HUES48 (cell line): ENCODE results near the gene NFX1.
"Not testable (repeated sequence)": the region's sequence is repeated elsewhere in the genome, so short reads cannot be mapped to it uniquely, and the experiment has no call there.

Source experiments
- H3K27ac ChIP-seq: one replicate; pipeline ENCODE4 v1.7.0; 2013; ENCODE audit warnings: low read depth, low read length, inconsistent platforms
- H3K27me3 ChIP-seq: 2 replicates; pipeline ENCODE4 v1.6.1; 2013; ENCODE audit warnings: mild to moderate bottlenecking, low read length; ENCODE audit not compliant: control insufficient read depth, insufficient read depth
- H3K36me3 ChIP-seq: 2 replicates; pipeline ENCODE4 v1.6.1; 2013; ENCODE audit warnings: low read length; ENCODE audit not compliant: control insufficient read depth, insufficient read depth
- H3K4me1 ChIP-seq: 2 replicates; pipeline ENCODE4 v1.6.1; 2013; ENCODE audit warnings: mild to moderate bottlenecking, low read length; ENCODE audit not compliant: control insufficient read depth, insufficient read depth
- H3K4me3 ChIP-seq: 2 replicates; pipeline ENCODE4 v1.5.1; 2013; ENCODE audit warnings: mild to moderate bottlenecking, low read depth, low read length
- H3K9ac ChIP-seq: 2 replicates; pipeline ENCODE4 v1.6.1; 2013; ENCODE audit warnings: mild to moderate bottlenecking, low read depth, low read length, moderate library complexity
- H3K9me3 ChIP-seq: 2 replicates; pipeline ENCODE4 v1.6.1; 2013; ENCODE audit warnings: low read length; ENCODE audit not compliant: control insufficient read depth, insufficient read depth

NFX1 gene

DNA sequence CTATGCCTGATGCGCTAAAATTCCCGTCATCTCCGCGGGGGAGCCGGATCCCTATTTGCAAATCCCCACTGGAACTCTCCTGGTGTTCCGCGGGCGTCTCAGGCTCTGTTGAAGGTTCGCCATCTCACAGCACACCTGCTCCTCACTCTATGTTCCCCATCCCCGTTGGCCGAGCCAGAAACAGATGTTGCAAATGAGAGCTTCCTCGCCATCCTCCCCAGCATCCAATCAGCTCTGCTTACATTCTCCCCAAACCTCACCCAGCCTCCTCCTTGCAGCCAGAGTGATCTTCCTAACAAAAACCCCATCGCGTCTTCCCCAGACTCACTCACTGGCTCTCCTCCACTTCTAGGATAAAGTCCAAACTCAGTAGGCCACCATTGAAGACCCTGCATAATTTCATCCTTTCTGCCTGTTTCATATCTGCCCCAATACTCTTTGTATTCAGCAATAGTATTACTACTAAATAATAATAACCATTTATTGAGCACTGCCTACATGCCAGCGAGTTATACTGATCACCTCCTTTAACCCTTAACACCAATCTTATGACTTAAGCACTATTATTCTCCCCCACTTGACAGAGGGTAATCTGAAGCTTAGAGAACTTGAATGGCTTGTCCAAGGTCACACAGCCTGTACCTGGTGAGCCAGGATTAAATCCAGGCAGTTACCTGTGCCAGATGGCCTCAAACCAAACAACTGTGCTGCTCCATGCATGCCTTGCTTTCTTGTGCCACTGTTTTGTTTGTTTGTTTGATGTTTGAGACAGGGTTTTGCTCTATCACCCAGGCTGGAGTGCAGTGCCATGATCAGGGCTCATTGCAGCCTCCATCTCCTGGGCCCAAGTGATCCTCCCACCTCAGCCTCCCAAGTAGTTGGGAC is 98.0 kb downstream of the NFX1 start:
- no peaks in the 10 kb centered on the region for H3K4me1 ChIP-seq
- no peak overlapping the region for H3K9ac ChIP-seq
- peaks cover 3% of the 10 kb centered on the region; the same call in 1 of the 2 replicates for H3K27me3 ChIP-seq
- no peak overlapping the region for H3K4me3 ChIP-seq
- H3K27ac ChIP-seq = no peak overlapping the region
- H3K9me3 ChIP-seq = no peaks in the 10 kb centered on the region
- H3K36me3 ChIP-seq = no peaks in the 10 kb centered on the region

DNA sequence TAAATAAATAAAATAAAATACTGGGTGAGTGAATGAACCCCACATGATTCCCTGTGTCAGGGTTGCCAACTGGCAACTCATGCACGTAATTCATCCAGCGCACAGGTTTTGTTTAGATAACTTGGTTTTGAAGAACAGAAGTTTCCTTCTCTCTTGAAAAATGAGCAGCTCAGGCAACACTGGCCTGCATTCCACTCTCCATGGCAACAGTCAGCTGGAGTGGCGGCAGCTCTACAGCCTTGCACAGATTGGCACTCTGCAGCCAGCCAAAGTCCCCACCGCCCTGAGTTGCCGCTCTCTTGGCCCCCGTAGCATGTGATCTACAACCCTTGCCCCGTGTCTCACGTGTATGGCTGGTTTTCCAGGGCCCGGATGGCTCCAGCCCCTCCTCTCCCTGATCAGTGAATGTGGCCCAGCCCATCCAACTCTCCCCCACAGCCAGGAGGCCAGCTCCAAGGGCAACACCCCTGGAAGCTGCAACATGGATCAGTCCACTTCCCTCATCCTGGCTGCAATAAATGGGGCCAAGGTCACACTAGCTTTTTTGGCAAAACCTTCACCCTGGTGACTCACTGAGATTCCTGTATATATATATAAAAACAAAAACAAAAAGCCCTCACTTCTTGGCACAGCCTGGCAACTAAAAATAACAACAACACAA is 100.9 kb downstream of the NFX1 start:
- H3K9ac ChIP-seq, H3K9me3 ChIP-seq, H3K27me3 ChIP-seq, H3K4me1 ChIP-seq, H3K36me3 ChIP-seq, H3K27ac ChIP-seq, H3K4me3 ChIP-seq: not testable (repeated sequence)

DNA sequence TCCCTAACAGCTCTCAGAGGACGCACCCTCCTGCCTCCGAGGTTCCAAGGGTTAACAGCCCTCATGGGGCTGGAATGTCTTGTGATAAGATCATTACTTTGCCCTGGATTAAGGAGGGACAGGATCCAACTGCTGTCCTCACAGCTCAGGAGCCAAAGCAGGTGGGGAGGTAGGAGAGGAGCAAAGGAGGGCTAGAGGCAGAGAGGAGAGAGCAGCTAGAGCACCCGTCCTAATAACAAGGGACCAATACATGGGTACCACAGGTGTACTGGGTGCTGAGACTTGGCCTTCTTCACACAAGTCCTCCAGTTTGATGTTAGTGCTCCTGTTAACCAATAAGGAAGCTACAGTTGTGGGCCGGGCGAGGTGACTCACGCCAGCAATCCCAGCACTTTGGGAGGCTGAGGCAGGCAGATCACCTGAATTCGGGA is 102.3 kb downstream of the NFX1 start:
- H3K27me3 ChIP-seq, H3K36me3 ChIP-seq, H3K4me1 ChIP-seq, H3K27ac ChIP-seq, H3K4me3 ChIP-seq, H3K9ac ChIP-seq, H3K9me3 ChIP-seq: not testable (repeated sequence)

DNA sequence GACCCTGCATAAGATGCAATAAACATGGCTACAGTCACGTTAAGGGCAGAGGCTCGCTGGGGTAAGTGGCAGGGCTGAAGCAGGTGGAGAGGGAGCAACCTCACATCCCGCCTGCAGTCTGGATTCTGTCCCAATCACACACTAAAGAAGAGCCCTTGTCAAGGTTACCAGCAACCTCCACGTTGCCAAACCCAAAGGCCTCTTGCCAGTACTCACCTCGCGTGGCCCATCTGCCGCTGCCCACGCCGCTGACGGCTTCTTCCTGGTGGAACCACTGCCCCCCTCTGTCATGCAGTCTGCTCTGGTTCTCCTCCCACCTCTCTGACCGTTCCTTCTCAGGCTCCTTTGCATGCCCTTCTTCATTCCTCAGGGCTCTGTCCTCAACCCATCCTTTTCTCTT is 103.3 kb downstream of the NFX1 start:
- Histone ChIP-seq H3K4me3 (no peak overlapping the region), H3K27me3 (no peaks in the 10 kb centered on the region), H3K36me3 (no peaks in the 10 kb centered on the region), H3K4me1 (no peaks in the 10 kb centered on the region), H3K9me3 (no peaks in the 10 kb centered on the region), H3K27ac (no peak overlapping the region), H3K9ac (no peak overlapping the region)

DNA sequence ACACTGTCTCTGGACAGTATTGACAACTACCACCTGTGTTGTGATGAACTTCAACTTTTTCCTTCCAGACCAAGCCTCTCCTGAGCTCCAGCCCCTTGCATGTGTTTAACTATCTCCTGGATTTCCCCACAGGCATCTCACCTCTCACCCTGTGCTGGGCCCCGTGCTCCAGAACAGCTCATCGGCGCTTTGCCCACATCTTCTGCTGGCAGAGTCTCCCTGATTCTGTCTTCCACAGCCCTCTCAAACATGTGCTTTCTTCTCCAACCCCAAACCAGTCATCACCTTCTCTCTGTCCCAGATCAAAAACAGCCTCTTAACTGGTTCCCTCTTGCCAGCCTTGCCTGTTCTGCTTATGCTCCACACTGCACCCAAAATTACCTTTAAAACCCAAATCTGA is 103.7 kb downstream of the NFX1 start:
- not testable (repeated sequence) for H3K27ac ChIP-seq, H3K4me3 ChIP-seq, H3K9me3 ChIP-seq, H3K36me3 ChIP-seq, H3K4me1 ChIP-seq, H3K27me3 ChIP-seq, H3K9ac ChIP-seq

DNA sequence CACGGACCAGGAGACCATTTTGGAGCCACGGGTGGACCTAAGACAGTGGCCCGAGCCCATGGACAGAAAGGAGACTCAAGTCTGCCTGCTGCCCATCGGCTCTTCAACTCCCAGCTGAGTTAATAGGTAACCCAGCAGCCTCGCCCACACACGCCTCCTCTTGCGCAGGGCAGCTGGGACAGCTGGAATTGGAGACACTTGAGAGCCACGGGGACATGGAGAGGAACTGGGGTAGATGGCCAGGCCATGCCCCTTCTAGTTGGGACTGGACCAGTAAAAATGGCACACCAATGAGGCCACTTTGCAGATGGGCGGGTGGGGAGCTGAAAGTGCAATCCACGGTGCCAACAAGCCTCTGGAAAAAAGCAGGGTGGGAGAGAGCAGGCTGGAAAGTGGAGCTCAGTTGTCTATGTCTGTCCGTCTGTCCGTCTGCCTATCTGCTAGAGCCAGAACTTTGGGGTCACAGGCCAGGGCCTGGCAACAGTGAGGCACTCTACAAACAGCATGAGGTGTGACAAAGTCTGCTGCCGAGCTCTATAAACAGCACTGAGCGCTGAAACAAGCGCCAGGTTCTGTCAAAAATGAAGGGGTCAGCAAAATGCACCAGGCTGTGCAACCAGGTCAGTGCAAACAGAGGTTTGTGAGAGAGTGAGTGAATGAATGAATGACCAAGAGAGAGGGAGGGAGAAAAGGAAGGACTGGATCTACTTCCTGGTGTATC is 105.0 kb downstream of the NFX1 start:
- H3K4me1 ChIP-seq, H3K4me3 ChIP-seq, H3K27ac ChIP-seq, H3K9me3 ChIP-seq, H3K36me3 ChIP-seq, H3K27me3 ChIP-seq, H3K9ac ChIP-seq: not testable (repeated sequence)

DNA sequence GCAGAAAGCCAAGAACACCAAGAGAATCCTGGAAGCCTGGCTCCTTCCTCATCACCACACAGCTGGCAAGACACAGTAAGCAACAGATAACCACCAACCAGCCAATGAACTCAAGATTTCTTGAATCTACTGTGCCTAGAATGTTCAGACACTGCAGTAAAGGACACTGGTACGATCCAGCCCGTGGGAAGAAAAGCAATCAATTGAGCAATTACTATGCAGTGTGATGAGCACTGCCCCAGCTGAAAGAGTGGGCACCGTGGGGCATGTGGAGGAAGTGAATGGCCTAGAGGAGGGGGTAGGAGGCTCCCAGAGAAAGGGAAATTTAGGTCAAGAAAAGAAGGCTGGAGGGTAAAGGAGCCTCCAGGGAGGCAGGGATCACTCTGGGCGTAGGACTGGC is 107.5 kb downstream of the NFX1 start:
- H3K4me1 ChIP-seq, H3K27me3 ChIP-seq, H3K27ac ChIP-seq: not testable (repeated sequence)

DNA sequence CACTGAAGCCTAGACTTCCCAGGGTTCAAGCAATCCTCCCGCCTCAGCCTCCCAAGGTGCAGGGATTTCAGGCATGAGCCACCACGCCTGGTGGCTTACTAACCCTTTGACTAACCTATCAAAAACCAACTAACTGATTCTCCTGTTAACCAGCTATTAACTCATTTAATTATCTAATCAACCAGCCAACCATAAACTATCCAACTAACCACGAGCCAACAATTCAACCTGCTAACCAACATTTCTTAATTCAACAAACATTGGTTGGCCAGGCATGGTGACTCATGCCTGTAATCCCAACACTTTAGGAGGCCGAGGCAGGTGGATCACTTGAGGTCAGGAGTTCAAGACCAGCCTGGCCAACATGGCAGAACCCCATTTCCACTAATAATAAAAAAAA is 108.7 kb downstream of the NFX1 start:
- H3K4me3 ChIP-seq, H3K36me3 ChIP-seq, H3K27me3 ChIP-seq, H3K9me3 ChIP-seq, H3K9ac ChIP-seq, H3K4me1 ChIP-seq, H3K27ac ChIP-seq: not testable (repeated sequence)

More for the DNA sequence above, 107.5 kb downstream of the NFX1 start:
- not testable (repeated sequence) for H3K36me3 ChIP-seq, H3K9ac ChIP-seq, H3K4me3 ChIP-seq, H3K9me3 ChIP-seq

DNA sequence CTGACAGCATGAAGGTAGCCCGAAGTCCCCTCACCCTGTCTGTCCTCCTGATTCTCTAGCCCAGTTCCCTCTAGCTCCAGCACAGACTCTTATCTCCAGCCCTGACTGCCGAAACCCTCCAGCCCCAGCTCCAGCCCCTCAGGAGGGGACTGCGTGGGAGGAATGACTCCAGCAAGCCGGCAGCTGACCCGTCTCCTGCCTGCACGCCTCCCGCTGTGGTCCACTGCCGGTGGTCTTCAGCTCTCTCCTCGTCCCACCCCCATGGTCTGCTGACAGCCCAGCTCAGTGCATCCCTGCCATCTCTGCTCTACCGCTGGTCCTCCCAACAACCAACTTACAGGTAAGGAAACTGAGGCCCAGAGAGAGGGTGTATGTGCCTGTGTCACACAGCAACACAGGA is 111.5 kb downstream of the NFX1 start:
- not testable (repeated sequence) for H3K9ac ChIP-seq, H3K27me3 ChIP-seq, H3K9me3 ChIP-seq, H3K4me1 ChIP-seq, H3K4me3 ChIP-seq, H3K36me3 ChIP-seq, H3K27ac ChIP-seq

DNA sequence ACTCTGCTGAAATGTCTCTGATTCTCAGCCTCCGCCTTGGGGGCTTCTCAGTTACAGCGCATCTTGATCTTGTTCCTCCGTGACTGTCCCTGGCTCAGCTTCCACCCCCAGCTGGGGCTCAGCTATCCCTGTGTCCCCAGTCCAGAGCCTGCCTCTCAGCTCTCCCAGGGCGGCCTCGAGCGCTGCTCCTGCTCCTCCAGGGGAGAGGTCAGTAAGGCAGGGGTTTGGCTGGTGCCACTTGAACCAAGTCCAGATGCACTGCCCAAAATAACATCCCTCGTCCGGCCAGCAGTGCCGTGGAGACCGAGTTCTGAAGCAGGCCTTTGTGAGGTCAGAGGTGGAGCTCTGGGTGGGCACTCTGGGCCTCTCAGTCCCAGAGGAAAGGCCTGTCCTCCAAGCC is 112.1 kb downstream of the NFX1 start, which contains the start of gene AQP7:
Gene AQP7 (minus strand): TSS at position 198 of the 400 bp plus-strand sequence. CDS start 1,306 bp downstream, outside the sequence.
- not testable (repeated sequence) for H3K4me3 ChIP-seq, H3K27me3 ChIP-seq, H3K9me3 ChIP-seq, H3K9ac ChIP-seq, H3K27ac ChIP-seq, H3K36me3 ChIP-seq, H3K4me1 ChIP-seq
